ENCODE data around the gene P2RX3. TPM values are rescaled to one million over a fixed set of nuclear protein-coding genes. Genes with fewer than 3 reads are reported as not detected.

Gene P2RX3
- total RNA-seq, 2 experiments from 2014 or later: not detected

DNA sequence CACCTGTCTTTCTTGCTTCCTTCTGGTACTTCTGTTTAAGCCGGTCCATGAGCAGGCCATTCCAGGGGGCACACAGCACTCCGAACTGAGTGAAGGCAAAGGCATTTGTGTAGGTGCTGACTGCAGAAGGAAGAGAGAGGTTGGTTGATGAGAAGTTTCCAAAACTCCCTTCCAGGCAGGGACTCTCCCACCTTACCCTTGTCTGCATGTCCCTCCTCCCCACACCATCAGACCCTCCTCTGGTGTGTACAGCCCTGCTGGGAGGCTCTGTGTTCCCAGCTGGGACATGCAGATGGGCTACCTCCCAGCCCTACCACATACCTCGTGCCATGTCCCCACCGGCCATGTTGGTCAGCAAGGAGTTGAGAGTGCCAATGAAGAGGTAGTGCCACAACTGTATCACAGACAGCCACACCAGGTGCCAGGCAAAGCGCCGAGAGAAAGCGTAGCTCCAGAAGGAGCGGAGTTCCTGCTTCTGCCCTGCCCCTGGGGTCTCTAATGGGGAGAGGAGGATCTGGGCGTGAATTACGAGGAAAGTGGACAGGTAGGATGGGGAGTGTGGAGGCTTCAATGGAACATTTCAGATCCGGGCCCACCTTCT, 76.6 kb downstream of the P2RX3 start:
- H3K4me1 ChIP-seq (ENCODE audit: insufficient read depth, low read length, poor library complexity, severe bottlenecking): no peaks in the 10 kb centered on the region
- CTCF ChIA-PET (ENCODE audit: unreplicated experiment): no interaction called here

DNA sequence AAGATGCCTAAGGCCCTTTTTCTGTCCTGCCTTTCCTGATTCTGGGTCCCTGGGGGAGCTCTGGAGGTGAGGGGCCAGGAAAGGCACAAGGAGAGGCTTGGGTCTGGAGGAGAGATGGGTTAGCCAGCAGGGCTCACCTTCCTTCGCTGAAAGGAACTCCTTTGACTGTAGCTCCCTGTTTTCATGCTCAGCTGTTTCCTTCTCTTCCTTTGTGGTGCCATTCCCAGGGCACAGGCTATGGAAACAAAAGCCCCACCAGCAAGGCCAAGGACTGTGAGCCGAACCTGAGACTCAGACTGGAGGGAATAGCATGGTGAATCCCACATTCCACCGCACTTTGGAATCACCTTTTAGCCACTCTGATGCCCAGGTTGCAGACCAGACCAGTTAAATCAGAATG, 78.3 kb downstream of the P2RX3 start:
- intact Hi-C loops (cut with micrococcal nuclease; ENCODE audit: unreplicated experiment): no loop called here
- BruUV-seq (replicated peaks): no TSS peak
- CTCF ChIA-PET (ENCODE audit: unreplicated experiment): no interaction called here

More for the DNA sequence above, 76.6 kb downstream of the P2RX3 start:
- intact Hi-C loops (cut with micrococcal nuclease; ENCODE audit: unreplicated experiment): no loop called here
- Histone ChIP-seq H4K20me1 (ENCODE audit: insufficient read depth, low read length) (no peaks in the 10 kb centered on the region), H3K4me3 (ENCODE audit: low read depth, low read length, poor library complexity, severe bottlenecking) (no peak overlapping the region), H3K79me2 (ENCODE audit: insufficient read depth, low read depth, low read length) (no peaks in the 10 kb centered on the region), H3K9me3 (ENCODE audit: low read length) (no peaks in the 10 kb centered on the region), H2AFZ (ENCODE audit: low read length) (no peak overlapping the region), H3K27ac (ENCODE audit: low read depth, low read length, poor library complexity, severe bottlenecking) (no peak overlapping the region), H3K4me2 (ENCODE audit: low read length) (no peak overlapping the region), H3K36me3 (ENCODE audit: insufficient read depth, low read length) (peaks cover 97% of the 10 kb centered on the region), H3K9me2 (ENCODE audit: insufficient read depth, low read length) (no peaks in the 10 kb centered on the region)
- no peak for DNase-seq (ENCODE audit: low spot score)
- POLR2A ChIA-PET: no interaction called here
- TF ChIP-seq, protein P1, sequence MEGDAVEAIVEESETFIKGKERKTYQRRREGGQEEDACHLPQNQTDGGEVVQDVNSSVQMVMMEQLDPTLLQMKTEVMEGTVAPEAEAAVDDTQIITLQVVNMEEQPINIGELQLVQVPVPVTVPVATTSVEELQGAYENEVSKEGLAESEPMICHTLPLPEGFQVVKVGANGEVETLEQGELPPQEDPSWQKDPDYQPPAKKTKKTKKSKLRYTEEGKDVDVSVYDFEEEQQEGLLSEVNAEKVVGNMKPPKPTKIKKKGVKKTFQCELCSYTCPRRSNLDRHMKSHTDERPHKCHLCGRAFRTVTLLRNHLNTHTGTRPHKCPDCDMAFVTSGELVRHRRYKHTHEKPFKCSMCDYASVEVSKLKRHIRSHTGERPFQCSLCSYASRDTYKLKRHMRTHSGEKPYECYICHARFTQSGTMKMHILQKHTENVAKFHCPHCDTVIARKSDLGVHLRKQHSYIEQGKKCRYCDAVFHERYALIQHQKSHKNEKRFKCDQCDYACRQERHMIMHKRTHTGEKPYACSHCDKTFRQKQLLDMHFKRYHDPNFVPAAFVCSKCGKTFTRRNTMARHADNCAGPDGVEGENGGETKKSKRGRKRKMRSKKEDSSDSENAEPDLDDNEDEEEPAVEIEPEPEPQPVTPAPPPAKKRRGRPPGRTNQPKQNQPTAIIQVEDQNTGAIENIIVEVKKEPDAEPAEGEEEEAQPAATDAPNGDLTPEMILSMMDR (conservative IDR thresholded peaks at IDR 0.05; ENCODE audit: low read length): no peak
- TF ChIP-seq EZH2phosphoT487 (IDR thresholded peaks at IDR 0.05; ENCODE audit: borderline replicate concordance, low read depth, low read length): no peak
- no TSS peak for BruUV-seq (replicated peaks)

DNA sequence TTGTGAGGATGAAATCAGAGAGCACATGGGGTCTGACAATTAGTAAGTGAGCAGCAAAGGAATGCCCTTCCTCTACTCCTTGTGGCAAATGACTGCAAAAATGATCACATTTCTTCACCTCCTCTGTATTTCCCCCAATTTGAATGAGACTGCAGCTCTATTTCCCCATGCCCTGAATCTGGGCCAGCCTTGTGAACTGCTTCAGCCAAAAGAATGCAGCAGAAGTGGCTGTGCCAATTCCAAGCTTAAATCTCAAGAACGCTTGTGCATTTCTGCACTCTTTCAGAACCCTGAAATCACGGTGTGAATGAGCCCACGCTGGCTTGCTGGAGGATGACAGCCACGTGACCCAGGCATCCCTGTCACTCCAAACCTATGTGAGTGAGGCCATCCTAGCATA, 78.9 kb downstream of the P2RX3 start:
- Histone ChIP-seq H3K36me3 (ENCODE audit: insufficient read depth, low read length) (peaks cover 98% of the 10 kb centered on the region), H4K20me1 (ENCODE audit: insufficient read depth, low read length) (no peaks in the 10 kb centered on the region), H3K4me1 (ENCODE audit: insufficient read depth, low read length, poor library complexity, severe bottlenecking) (no peaks in the 10 kb centered on the region), H3K79me2 (ENCODE audit: insufficient read depth, low read depth, low read length) (no peaks in the 10 kb centered on the region), H3K4me2 (ENCODE audit: low read length) (no peak overlapping the region), H3K9me2 (ENCODE audit: insufficient read depth, low read length) (no peaks in the 10 kb centered on the region), H3K9me3 (ENCODE audit: low read length) (no peaks in the 10 kb centered on the region), H3K27ac (ENCODE audit: low read depth, low read length, poor library complexity, severe bottlenecking) (no peak overlapping the region), H2AFZ (ENCODE audit: low read length) (no peak overlapping the region), H3K4me3 (ENCODE audit: low read depth, low read length, poor library complexity, severe bottlenecking) (no peak overlapping the region)
- intact Hi-C loops (cut with micrococcal nuclease; ENCODE audit: unreplicated experiment): no loop called here
- no TSS peak for BruUV-seq (replicated peaks)
- TF ChIP-seq, protein P1 (conservative IDR thresholded peaks at IDR 0.05; ENCODE audit: low read length): no peak
- no peak for TF ChIP-seq EZH2phosphoT487 (IDR thresholded peaks at IDR 0.05; ENCODE audit: borderline replicate concordance, low read depth, low read length)
- CTCF ChIA-PET (ENCODE audit: unreplicated experiment): no interaction called here
- DNase-seq (ENCODE audit: low spot score): no peak
- POLR2A ChIA-PET: interaction anchor here (1.6 kb wide), 1 partner anchor 12 kb away, joined by 3 read pairs; no protein-coding TSS in a partner anchor

More for the DNA sequence above, 78.3 kb downstream of the P2RX3 start:
- no peak overlapping the region for H3K4me2 ChIP-seq (ENCODE audit: low read length)
- H3K9me2 ChIP-seq (ENCODE audit: insufficient read depth, low read length): no peaks in the 10 kb centered on the region
- H3K79me2 ChIP-seq (ENCODE audit: insufficient read depth, low read depth, low read length): no peaks in the 10 kb centered on the region
- no peak for TF ChIP-seq EZH2phosphoT487 (IDR thresholded peaks at IDR 0.05; ENCODE audit: borderline replicate concordance, low read depth, low read length)
- TF ChIP-seq, protein P1 (conservative IDR thresholded peaks at IDR 0.05; ENCODE audit: low read length): no peak
- peaks cover 98% of the 10 kb centered on the region for H3K36me3 ChIP-seq (ENCODE audit: insufficient read depth, low read length)
- H3K9me3 ChIP-seq (ENCODE audit: low read length): no peaks in the 10 kb centered on the region
- H2AFZ ChIP-seq (ENCODE audit: low read length): no peak overlapping the region
- no peaks in the 10 kb centered on the region for H4K20me1 ChIP-seq (ENCODE audit: insufficient read depth, low read length)
- no peak overlapping the region for H3K27ac ChIP-seq (ENCODE audit: low read depth, low read length, poor library complexity, severe bottlenecking)
- H3K4me3 ChIP-seq (ENCODE audit: low read depth, low read length, poor library complexity, severe bottlenecking): no peak overlapping the region
- no peak for DNase-seq (ENCODE audit: low spot score)
- H3K4me1 ChIP-seq (ENCODE audit: insufficient read depth, low read length, poor library complexity, severe bottlenecking): no peaks in the 10 kb centered on the region
- POLR2A ChIA-PET: no interaction called here
